ENCODE measurements around the gene CDH7. TPM values are rescaled to one million over a fixed set of nuclear protein-coding genes. Genes with fewer than 3 reads are reported as not detected.

CDH7 gene
- total RNA-seq, 2 experiments from 2014 or later: not detected

DNA sequence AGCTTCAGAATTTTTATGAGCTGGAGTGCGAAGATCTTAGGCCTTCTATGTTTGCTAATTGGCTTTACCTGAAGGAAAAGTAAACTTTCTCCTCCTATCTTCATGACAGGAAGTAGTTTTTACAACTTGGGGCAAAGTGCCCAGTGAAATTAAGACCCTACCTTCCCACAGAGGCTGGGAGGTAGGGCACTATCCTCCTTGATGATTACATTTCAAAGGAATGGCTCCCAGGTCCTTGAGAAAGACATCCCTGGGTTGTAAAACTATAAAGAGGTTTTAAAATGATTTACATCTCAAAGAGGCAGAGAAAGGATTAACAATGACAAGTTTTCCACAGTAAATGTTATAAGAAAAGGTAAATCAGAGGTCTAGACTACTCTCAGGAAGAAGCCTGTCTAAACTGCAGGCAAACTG lies 155.8 kb downstream of the CDH7 start:
- Mint-ChIP-seq H3K9me3 (ENCODE audit: low read depth) (peaks cover 4% of the 10 kb centered on the region), H3K27ac (no peak overlapping the region), H3K4me3 (no peak overlapping the region), H3K27me3 (no peaks in the 10 kb centered on the region), H3K4me1 (no peaks in the 10 kb centered on the region), H3K36me3 (no peaks in the 10 kb centered on the region)
- ATAC-seq (no peak), DNase-seq (no peak)
- CTCF ChIA-PET: no interaction called here

DNA sequence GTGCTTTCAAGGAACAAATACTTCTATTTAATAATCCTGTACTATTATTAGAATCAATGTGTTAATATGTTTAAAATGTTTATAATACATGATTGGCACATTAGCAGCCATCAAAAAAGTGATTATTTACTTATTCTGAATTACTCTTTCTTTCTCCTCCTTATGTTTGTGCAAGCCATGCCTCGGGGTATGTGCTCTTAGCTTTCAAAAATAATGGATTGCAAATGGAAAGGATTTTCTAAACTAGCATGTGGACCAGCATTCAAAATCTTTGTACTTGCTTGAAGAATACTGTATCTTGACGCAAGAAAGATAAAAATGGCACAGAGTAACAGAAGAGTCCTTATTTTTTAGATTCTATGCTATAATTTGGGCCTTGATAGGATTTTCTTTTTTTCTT lies 156.5 kb downstream of the CDH7 start:
- no peak for DNase-seq
- CTCF ChIA-PET: no interaction called here
- no peaks in the 10 kb centered on the region for H3K36me3 Mint-ChIP-seq
- no peak for ATAC-seq
- no peak overlapping the region for H3K4me3 Mint-ChIP-seq
- H3K4me1 Mint-ChIP-seq: no peaks in the 10 kb centered on the region
- H3K27ac Mint-ChIP-seq: no peak overlapping the region
- peaks cover under 1% of the 10 kb centered on the region for H3K9me3 Mint-ChIP-seq (ENCODE audit: low read depth)
- no peaks in the 10 kb centered on the region for H3K27me3 Mint-ChIP-seq

DNA sequence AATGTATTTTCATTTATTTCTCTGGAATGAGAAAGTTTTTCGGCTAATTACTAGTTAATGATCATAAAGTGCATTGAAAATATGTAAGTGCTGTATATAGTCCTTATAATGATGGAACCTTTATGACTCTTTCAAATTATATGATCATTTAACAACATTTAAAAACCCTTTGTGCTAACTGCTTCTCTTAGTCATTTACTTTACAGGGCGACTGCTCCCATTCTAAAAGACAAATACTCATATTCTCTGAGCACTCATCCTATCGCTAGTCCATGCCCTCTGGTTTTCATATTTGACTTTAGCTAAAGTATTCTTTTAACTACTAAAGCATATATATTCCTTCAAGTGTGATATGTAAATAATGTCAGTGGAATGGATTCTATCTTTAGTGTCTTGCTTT lies 168.2 kb downstream of the CDH7 start:
- Mint-ChIP-seq H3K4me1 (no peaks in the 10 kb centered on the region), H3K27me3 (no peaks in the 10 kb centered on the region), H3K36me3 (no peaks in the 10 kb centered on the region), H3K9me3 (ENCODE audit: low read depth) (peaks cover 4% of the 10 kb centered on the region), H3K4me3 (no peak overlapping the region), H3K27ac (no peak overlapping the region)
- CTCF ChIA-PET: no interaction called here
- DNase-seq: no peak
- ATAC-seq: no peak

DNA sequence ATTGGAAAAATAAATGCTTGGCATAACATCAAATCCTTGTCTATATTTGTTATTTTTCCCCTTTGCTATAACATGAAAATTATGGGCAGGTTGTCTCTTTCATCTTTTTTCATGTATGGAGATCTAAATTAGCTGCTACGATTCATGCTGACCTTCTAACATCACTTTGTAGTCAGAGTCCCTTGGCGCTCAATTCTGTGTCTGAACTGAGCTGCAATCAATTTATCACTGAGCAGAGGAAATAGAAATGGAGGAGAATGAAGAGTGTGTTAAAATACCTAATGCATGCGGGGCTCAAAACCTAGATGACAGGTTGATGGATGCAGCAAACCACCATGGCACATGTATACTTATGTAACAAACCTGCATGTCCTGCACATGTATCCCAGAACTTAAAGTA lies 168.9 kb downstream of the CDH7 start:
- no peak for ATAC-seq
- Mint-ChIP-seq H3K27me3 (no peaks in the 10 kb centered on the region), H3K9me3 (ENCODE audit: low read depth) (peaks cover 4% of the 10 kb centered on the region), H3K4me3 (no peak overlapping the region), H3K36me3 (no peaks in the 10 kb centered on the region), H3K27ac (no peak overlapping the region), H3K4me1 (no peaks in the 10 kb centered on the region)
- DNase-seq: no peak
- CTCF ChIA-PET: no interaction called here

DNA sequence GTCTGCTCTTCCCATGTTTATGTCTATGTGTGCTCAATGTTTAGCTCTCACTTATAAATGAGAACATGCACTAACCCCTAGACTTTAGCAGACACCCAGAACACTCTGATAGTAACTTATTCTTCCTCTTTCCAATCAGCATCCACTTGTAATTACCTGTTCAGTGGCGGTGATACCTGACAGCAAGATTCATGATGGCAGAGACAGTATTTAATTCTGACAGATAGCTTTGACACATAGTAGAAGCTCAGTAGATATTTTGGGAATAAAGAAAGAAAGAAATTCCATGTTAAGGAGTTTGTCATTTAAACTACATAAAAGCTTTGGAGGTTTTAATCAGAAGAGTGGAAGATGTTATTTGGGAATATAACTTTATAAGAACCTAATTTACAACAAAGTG lies 171.3 kb downstream of the CDH7 start:
- Mint-ChIP-seq H3K4me3 (no peak overlapping the region), H3K9me3 (ENCODE audit: low read depth) (peaks cover 4% of the 10 kb centered on the region), H3K27me3 (no peaks in the 10 kb centered on the region), H3K27ac (no peak overlapping the region), H3K4me1 (no peaks in the 10 kb centered on the region), H3K36me3 (no peaks in the 10 kb centered on the region)
- DNase-seq (no peak), ATAC-seq (no peak)
- CTCF ChIA-PET: no interaction called here

DNA sequence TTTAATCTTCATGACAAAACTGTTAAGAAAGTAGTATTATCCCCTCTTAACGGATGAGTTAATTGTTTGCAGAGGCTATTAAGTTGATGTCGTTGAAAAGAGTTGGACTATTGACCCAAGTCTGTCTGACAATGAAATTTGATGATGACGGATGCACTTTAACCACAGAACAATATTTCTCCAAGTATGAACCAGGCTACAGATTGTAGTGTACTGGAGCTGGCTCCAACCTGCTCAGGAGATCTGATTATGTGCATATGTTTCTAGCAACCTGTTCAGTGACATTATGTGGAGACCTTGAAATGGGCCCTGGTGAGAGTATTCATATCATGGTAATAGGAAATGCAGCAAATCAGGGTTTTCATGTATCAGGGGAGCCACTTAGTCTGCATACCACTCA lies 174.1 kb downstream of the CDH7 start:
- Mint-ChIP-seq H3K9me3 (ENCODE audit: low read depth) (no peaks in the 10 kb centered on the region), H3K27me3 (no peaks in the 10 kb centered on the region), H3K27ac (no peak overlapping the region), H3K4me1 (no peaks in the 10 kb centered on the region), H3K4me3 (no peak overlapping the region), H3K36me3 (no peaks in the 10 kb centered on the region)
- ATAC-seq: no peak
- DNase-seq: no peak
- CTCF ChIA-PET: no interaction called here

DNA sequence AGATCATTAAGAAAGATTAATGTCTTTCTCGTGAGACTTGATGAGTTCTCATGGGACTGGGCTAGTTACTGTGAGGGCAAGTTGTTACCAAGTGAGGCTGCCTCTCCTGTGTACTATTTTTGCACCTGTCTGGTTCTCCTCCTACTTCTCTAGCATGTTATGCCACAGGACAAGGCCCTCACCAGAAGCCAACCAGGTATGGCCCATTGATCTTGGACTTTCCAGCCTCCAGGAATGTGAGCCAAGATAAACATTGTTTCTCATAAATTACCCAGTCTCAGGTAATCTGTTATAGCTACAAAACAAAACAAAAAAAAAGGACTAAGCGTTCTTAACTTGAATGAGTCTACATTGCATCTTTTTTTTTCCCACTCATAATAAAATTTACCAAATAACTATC lies 184.1 kb downstream of the CDH7 start:
- Mint-ChIP-seq H3K27ac (no peak overlapping the region), H3K27me3 (no peaks in the 10 kb centered on the region), H3K4me1 (no peaks in the 10 kb centered on the region), H3K9me3 (ENCODE audit: low read depth) (peaks cover 7% of the 10 kb centered on the region), H3K4me3 (no peak overlapping the region), H3K36me3 (no peaks in the 10 kb centered on the region)
- DNase-seq (no peak), ATAC-seq (no peak)
- CTCF ChIA-PET: no interaction called here

DNA sequence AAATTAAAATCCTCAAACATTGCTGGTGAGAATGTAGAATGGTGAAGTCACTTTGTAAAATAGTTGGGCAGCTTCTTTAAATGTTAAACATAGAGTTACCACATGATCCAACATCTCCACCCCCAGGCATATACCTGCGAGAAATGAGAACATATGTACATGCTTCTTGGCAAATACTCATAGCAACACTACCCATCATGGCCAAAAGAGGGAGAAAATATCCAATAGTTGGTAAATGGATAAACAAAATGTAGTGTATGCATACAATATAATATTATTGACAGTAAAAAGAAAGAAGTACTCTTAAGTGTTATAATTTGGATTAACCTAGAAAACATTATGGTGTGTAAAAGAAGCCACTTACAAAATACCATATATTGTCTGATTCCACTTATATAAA lies 185.9 kb downstream of the CDH7 start:
- no peak for DNase-seq
- no peak overlapping the region for H3K4me3 Mint-ChIP-seq
- H3K27ac Mint-ChIP-seq: no peak overlapping the region
- no peak for ATAC-seq
- CTCF ChIA-PET: no interaction called here
- H3K27me3 Mint-ChIP-seq: no peaks in the 10 kb centered on the region
- no peaks in the 10 kb centered on the region for H3K36me3 Mint-ChIP-seq
- no peaks in the 10 kb centered on the region for H3K4me1 Mint-ChIP-seq
- peaks cover 7% of the 10 kb centered on the region for H3K9me3 Mint-ChIP-seq (ENCODE audit: low read depth)

DNA sequence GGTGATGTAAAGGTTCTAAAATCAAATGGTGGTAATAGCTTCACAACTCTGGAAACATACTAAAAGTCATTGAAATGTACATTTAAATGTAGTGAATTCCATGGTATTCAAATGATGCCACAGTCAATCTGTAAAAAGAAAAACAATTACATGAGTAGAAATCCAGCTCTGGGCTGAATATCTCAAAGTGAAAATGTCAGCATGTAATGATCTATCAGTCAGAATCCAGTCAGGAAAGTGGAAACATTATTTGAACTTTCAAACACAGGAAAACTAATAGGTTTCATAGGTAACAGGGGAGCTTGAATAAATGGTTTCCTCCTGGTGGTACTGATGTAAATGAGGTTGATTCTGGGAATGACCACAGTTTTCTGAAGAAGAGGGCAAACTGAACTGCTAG lies 186.4 kb downstream of the CDH7 start:
- Mint-ChIP-seq H3K4me1 (no peaks in the 10 kb centered on the region), H3K9me3 (ENCODE audit: low read depth) (peaks cover 4% of the 10 kb centered on the region), H3K27ac (no peak overlapping the region), H3K27me3 (no peaks in the 10 kb centered on the region), H3K4me3 (no peak overlapping the region), H3K36me3 (no peaks in the 10 kb centered on the region)
- no peak for DNase-seq
- CTCF ChIA-PET: no interaction called here
- ATAC-seq: no peak

DNA sequence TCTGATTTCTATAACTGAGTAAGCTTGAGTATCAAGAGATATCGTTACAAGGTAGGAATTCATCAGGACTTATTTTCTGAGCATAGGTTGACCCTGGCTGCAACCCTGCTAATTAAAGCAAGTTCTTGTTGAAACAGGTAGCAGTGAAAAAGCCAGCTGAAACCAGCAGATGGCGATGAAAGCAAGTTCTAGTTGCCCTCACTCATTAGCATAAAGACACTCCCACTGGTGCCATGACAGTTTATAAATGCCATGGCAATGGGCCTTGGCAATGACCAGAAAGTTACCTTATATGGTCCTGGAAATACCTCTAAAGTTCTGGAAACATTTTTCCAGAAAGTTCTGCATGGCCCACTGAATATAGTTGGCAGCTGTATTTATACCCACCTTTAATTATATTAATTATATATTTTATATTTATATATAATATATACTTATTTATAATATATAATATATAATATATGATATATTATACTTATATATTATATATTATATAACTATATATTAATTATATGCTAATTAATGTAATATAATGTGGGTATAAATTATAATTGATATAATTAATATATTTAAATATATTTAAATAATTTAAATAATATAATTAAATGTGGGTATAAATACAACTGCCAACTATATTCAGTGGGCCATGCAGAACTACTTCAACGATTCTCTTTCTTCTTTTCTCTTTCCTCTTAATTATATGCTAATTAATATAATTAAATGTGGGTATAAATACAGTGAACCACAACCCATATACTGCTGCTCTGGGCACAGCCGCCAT lies 188.0 kb downstream of the CDH7 start:
- Mint-ChIP-seq H3K4me1 (no peaks in the 10 kb centered on the region), H3K27ac (no peak overlapping the region), H3K27me3 (no peaks in the 10 kb centered on the region), H3K4me3 (no peak overlapping the region), H3K9me3 (ENCODE audit: low read depth) (peaks cover 4% of the 10 kb centered on the region), H3K36me3 (no peaks in the 10 kb centered on the region)
- no peak for DNase-seq
- CTCF ChIA-PET: no interaction called here
- ATAC-seq: no peak

Measured in activated CD8-positive, alpha-beta memory T cell treated with anti-CD3 and anti-CD28 coated beads, Interleukin-2, amount 10 ng/mL, durations not matched to agents 7 days and 5 days (primary cell).